Activated T-cell treated with anti-CD3 and anti-CD28 coated beads, Interleukin-2, amount 50 U/mL, for 48 hours (primary cell): ENCODE results near the gene MRPS31.

Experiments
- DNase-seq, 2 experiments: peaks; one replicate each; pipeline ENCODE4 v3.0.0-alpha.2; 2020

Gene MRPS31

GRCh38 chr13:40770934-40771618 lies at the start of gene MRPS31:
TSS of gene MRPS31 (minus strand) at chr13:40771190. CDS start at chr13:40771136, 54 bp downstream.
- peak; percentile 98 for DNase-seq

DNA sequence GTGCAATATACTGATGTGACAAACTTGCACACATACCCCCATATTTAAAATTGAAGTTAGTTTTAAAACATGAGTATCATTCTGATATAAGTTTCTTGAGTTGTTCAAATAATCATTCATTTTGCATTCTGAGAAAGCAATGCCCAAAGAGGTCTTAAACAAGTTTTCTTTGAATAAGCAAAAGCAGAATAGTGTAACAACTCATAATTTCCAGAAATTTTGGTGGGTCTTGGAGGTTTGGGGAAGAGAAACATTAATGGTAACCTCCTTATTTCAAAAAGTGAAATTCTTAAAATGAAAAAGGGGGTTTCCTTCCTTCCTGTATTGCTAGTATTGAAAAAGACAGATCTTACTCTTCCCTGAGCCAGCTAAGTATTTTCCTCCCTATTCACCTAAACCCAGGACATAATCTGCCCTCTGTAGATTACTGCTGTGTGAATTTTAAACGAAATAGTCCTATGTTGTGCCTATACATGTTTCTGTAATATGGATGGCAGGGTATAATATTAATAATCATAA lies 48.9 kb upstream of the MRPS31 start:
- no peak for DNase-seq

GRCh38 chr13:40818926-40819325 lies 47.9 kb upstream of the MRPS31 start:
- DNase-seq: no peak

DNA sequence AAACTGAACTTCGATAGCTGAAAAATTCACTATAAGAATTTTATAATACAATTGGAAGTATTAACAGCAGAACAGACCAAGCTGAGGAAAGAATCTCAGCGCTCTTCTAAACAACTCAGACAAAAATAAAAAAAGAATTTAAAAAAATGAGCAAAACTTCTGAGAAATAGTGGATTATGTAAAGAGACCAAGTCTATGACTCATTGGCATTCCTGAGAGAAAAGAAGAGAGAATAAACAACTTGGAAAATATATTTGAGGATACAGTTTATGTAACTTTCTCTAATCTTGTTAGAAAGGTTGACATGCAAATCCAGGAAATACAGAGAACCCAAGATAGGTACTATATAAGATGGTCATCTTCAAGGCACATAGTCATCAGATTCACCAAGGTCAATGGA lies 43.8 kb upstream of the MRPS31 start:
- DNase-seq: no peak

- no peak for DNase-seq
These were observed 42.9 kb upstream of the MRPS31 start for GRCh38 chr13:40813667-40814454.

GRCh38 chr13:40812724-40813445 lies 41.9 kb upstream of the MRPS31 start:
- no peak for DNase-seq

- DNase-seq: no peak
These were observed 41.1 kb upstream of the MRPS31 start for GRCh38 chr13:40812102-40812501.

- DNase-seq: no peak
These were observed 38.5 kb upstream of the MRPS31 start for GRCh38 chr13:40809471-40809870.

GRCh38 chr13:40806241-40806640 lies 35.3 kb upstream of the MRPS31 start:
- no peak for DNase-seq

DNA sequence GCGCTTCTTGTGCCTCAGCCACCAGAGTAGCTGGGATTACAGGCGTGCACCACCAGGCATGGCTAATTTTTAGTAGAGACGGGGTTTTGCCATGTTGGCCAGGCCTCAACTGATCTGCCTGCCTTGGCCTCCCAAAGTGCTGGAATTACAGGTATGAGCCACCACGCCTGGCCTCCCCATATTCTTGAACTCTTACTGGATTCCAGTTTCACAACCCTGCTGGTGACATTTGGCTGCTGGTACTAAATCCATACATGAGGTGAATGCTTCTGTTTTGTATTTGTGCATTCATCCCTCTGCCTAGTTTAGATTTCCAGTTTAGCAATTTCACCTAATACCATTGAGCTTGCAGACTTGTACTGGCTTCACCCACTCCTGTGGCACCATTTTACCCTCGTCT lies 32.3 kb upstream of the MRPS31 start:
- DNase-seq: no peak

DNA sequence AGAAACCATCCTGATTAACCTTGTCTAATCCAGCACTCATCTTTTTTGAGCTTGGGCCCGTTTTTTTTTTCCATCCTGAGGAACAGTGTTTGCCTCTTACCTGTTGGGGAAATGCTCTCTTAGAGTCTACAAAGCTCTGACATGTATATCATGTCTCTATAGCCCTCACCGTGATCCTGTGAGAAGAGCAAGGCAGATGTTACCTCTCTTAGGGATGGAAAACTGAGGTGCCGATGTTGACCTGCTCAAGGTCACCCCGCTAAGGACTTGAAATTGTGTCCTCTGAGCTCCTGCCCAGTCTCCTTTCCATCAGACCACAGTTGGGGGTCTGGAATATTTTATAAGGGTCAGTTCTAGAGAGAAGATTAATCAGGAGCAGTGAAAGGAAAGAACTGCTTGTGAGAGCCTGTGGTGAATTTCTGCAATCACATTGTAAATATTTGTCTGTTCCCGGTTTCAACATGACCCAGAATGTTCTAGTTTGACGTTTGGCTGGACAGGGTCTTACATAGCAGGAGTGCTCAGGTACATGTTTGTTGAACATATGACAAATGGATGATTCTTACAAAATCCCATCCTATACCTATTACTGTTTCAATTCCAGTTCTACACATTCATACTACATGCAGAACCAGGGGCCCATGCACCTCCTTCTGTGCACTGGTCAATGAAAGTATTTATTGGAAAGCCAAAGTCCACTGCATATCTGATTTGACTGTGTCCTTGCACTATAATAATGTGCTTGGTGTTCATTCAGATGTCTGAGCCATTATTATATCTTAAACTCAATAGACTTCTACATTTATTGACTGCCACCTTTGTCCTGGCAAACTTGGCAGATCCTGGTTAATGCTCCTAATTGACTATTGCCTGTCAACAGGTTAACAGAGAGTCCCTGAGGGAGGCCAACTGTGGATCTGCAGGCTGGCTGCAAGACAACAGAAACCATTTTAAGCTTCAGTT lies 30.5 kb upstream of the MRPS31 start:
- DNase-seq: no peak

DNA sequence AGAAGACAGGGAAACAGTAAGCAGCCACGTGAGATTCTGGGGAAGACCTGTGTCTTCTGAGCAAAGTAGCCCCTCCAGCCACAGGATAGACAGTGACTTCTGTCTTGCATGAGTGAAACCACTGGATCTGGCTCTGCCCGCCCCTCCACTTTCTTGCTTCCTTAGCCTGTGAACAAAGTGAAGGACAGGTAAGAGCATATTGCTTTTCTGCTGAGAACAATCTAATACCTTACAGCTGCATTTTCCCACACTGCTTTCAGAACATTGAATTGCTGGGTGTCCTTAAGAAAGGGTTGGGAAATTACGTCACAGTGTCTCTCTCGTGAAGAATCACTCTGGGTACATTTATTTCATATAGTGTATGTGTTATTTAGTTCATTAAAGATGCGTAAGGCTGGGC lies 29.6 kb upstream of the MRPS31 start:
- no peak for DNase-seq

GRCh38 chr13:40799508-40799907 lies 28.5 kb upstream of the MRPS31 start:
- DNase-seq: no peak

DNA sequence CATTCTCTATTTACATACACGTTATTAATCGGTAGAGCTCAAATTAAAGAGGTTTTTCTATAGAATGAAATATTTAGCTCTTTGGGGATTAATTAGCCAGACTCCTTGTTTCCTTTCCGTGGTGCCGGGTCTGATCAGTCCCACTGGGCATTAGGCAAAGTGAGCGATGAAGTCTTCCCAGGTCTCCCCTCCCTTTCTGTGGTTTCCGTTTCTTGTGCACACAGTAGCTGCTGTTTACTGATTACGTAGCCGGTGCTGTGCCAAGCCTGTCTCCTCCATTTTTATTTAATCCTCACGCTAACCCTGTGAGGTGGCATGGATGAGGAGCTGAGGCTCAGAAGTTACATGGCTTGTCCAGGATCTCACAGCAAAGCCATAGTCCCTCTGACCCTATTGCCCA lies 27.4 kb upstream of the MRPS31 start:
- DNase-seq: no peak

GRCh38 chr13:40796649-40797048 lies 25.7 kb upstream of the MRPS31 start:
- no peak for DNase-seq

GRCh38 chr13:40794414-40795368 lies 23.7 kb upstream of the MRPS31 start:
- no peak for DNase-seq

GRCh38 chr13:40793339-40793738 lies 22.3 kb upstream of the MRPS31 start:
- no peak for DNase-seq

DNA sequence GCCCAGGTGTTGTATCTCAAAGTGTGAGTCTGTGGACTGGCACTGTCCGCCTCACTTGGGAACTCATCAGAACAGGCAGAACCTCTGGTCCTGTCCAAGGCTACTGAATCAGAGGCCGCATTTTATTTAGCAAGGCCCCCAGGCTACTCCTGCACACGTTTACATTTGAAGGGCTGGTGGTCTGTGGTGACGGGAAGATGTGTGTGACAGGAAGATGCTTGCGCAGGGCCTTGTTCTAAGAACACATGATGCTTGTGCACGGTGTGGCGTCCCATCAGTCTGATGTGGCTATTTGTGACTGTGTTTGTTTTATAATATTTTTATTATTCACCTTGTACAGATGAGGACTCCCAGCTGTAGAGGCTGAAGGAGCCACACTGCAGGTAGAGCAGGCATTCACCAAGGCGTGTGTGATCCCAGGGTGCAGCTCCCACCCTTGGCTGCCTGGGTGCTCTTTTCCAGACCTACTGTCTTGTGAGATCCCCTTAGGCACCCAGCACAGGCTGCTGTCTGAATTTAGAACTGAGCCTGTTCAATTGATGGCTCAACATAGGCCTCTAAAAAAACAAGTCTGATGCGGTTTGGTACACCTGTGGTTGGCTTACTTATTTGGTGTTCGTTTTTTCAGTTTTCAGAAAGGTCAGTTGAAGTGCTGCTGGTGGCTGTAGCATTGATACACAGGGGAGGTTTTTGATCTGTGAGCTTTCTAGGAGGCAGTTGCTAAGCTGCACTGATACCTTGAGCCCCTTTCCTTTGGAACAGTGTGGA lies 21.5 kb upstream of the MRPS31 start:
- no peak for DNase-seq

DNA sequence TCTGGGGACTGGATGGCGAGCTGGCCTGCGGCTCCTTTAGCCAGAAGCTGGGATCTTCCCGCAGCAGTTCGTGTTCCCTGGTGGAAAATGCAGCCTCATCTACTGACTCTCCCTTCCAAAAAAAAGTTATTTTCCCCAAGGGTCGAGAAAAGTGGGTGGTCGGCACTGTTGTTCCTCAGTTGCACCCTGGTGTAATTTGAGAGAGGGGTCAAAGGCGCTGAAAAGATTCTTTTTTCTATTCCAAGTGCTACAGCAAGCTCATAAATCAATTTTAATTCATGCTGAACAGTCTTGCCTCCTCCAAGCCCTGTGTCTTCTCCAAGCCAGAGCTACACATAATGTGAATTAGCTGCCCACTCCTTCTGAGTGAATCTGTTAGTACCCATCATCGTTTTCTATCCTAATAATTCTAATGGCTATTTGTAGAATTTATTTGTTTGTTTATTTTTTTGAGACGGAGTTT lies 19.2 kb upstream of the MRPS31 start:
- no peak for DNase-seq
